Cerebellar cortex (tissue), 1 donor: ENCODE measurements around the gene IP6K3.

Experiments used
- DNase-seq: peaks from one replicate; pipeline ENCODE4 v3.0.0-alpha.2; 2015; ENCODE audit warnings: low spot score

IP6K3 gene

GRCh38 chr6:33746651-33747100 lies at the start of gene IP6K3:
TSS of gene IP6K3 (minus strand) at chr6:33746905. CDS start at chr6:33735476, 11,429 bp downstream.
- DNase-seq, result peak; percentile 64

- DNase-seq, result no peak
Measured at GRCh38 chr6:33794910-33795623, 48.4 kb upstream of the IP6K3 start.

- no peak for DNase-seq
Measured at GRCh38 chr6:33792981-33793380, 46.3 kb upstream of the IP6K3 start.

GRCh38 chr6:33791620-33792019 lies 44.9 kb upstream of the IP6K3 start:
- DNase-seq, result no peak

GRCh38 chr6:33790910-33791309 lies 44.2 kb upstream of the IP6K3 start:
- DNase-seq, result no peak

GRCh38 chr6:33790379-33790778 lies 43.7 kb upstream of the IP6K3 start:
- DNase-seq, result no peak

- DNase-seq, result no peak
Measured at GRCh38 chr6:33789550-33789895, 42.8 kb upstream of the IP6K3 start.

- DNase-seq, result peak; percentile 93
Measured at GRCh38 chr6:33788694-33789549, 42.2 kb upstream of the IP6K3 start, which contains the start of gene LEMD2. TSS of gene LEMD2 (minus strand) at chr6:33789130. CDS start at chr6:33789116, 14 bp downstream.

GRCh38 chr6:33787954-33788693 lies 41.4 kb upstream of the IP6K3 start:
- peak; percentile 52 for DNase-seq

GRCh38 chr6:33787346-33787953 lies 40.7 kb upstream of the IP6K3 start:
- DNase-seq, result no peak

GRCh38 chr6:33786736-33787135 lies 40.0 kb upstream of the IP6K3 start:
- no peak for DNase-seq

- DNase-seq, result no peak
Measured at GRCh38 chr6:33785778-33786177, 39.1 kb upstream of the IP6K3 start.

GRCh38 chr6:33784787-33785186 lies 38.1 kb upstream of the IP6K3 start:
- DNase-seq, result no peak

- no peak for DNase-seq
Measured at GRCh38 chr6:33783781-33784520, 37.2 kb upstream of the IP6K3 start.

- DNase-seq, result no peak
Measured at GRCh38 chr6:33782561-33782960, 35.9 kb upstream of the IP6K3 start.

- DNase-seq, result peak; percentile 53
Measured at GRCh38 chr6:33781131-33781975, 34.6 kb upstream of the IP6K3 start.

- DNase-seq, result no peak
Measured at GRCh38 chr6:33779895-33780294, 33.2 kb upstream of the IP6K3 start.

GRCh38 chr6:33779290-33779689 lies 32.6 kb upstream of the IP6K3 start:
- DNase-seq, result no peak

- DNase-seq, result no peak
Measured at GRCh38 chr6:33778444-33779121, 31.9 kb upstream of the IP6K3 start.
